OCI-LY3 (cell line): Measurements from ENCODE around the gene FERMT3.
A peak's percentile ranks its signal among the peaks of the same experiment; 100 is the strongest.
"Not testable (repeated sequence)": the region's sequence is repeated elsewhere in the genome, so short reads cannot be mapped to it uniquely, and the experiment has no call there.

Experiments used
- H2AFZ ChIP-seq: fragments of 200-600, 300-600 bp; shearing (Covaris generic); 2 replicates; pipeline ENCODE4 v1.6.0; 2014; ENCODE audit warnings: antibody characterized with exemption, low read depth, low read length
- H3K27ac ChIP-seq: fragments of 200-600, 300-600 bp; sonication (generic); 2 replicates; pipeline ENCODE4 v1.5.1; 2014; ENCODE audit warnings: mild to moderate bottlenecking, low read length, moderate library complexity, mixed read lengths
- H3K27me3 ChIP-seq: fragments of 200-600, 300-600 bp; sonication (generic); 2 replicates; pipeline ENCODE4 v1.6.1; 2014; ENCODE audit warnings: low read depth, low read length, mixed read lengths
- H3K36me3 ChIP-seq: fragments of 200-600, 300-600 bp; sonication (generic); replicated peaks from 2 replicates; pipeline ENCODE3; 2014; ENCODE audit warnings: low read depth, low read length, mixed read lengths
- H3K4me1 ChIP-seq: fragments of 300-600, 200-600 bp; sonication (generic); 2 replicates; pipeline ENCODE4 v1.6.1; 2014; ENCODE audit warnings: low read length, mixed read lengths
- H3K4me2 ChIP-seq: fragments of 200-600, 300-600 bp; sonication (generic); 2 replicates; pipeline ENCODE4 v1.6.1; 2014; ENCODE audit warnings: low read length, mixed read lengths
- H3K4me3 ChIP-seq: fragments of 300-600, 200-600 bp; sonication (generic); 2 replicates; pipeline ENCODE4 v1.5.1; 2014; ENCODE audit warnings: antibody characterized with exemption, mild to moderate bottlenecking, low read length, moderate library complexity
- H3K79me2 ChIP-seq: fragments of 300-600, 200-600 bp; shearing (Covaris generic); 2 replicates; pipeline ENCODE4 v1.6.1; 2014; ENCODE audit warnings: mild to moderate bottlenecking, low read length, mixed read lengths
- H3K9ac ChIP-seq: fragments of 300-600, 200-600 bp; shearing (Covaris generic); 2 replicates; pipeline ENCODE4 v1.6.0; 2014; ENCODE audit warnings: mild to moderate bottlenecking, low read length, moderate library complexity
- H3K9me3 ChIP-seq: fragments of 200-600, 300-600 bp; shearing (Covaris generic); 2 replicates; pipeline ENCODE4 v1.6.1; 2014; ENCODE audit warnings: low read length, mixed read lengths; ENCODE audit not compliant: insufficient read depth
- H4K20me1 ChIP-seq: fragments of 200-600, 300-600 bp; sonication (generic); 2 replicates; pipeline ENCODE4 v1.6.1; 2016; ENCODE audit warnings: low read length, mixed read lengths; ENCODE audit not compliant: insufficient read depth
- CTCF ChIP-seq: fragments of 200-600, 300-600 bp; sonication (generic); IDR thresholded peaks from 2 replicates; pipeline ENCODE4 v1.5.1; 2014; ENCODE audit warnings: antibody characterized with exemption, low read length, low read depth
- EZH2phosphoT487 ChIP-seq: fragments of 200-600 bp; shearing (Covaris generic); IDR thresholded peaks from 2 replicates; pipeline ENCODE4 v1.6.1; 2018; ENCODE audit warnings: antibody characterized with exemption, mixed run types, low read depth

The FERMT3 gene

DNA sequence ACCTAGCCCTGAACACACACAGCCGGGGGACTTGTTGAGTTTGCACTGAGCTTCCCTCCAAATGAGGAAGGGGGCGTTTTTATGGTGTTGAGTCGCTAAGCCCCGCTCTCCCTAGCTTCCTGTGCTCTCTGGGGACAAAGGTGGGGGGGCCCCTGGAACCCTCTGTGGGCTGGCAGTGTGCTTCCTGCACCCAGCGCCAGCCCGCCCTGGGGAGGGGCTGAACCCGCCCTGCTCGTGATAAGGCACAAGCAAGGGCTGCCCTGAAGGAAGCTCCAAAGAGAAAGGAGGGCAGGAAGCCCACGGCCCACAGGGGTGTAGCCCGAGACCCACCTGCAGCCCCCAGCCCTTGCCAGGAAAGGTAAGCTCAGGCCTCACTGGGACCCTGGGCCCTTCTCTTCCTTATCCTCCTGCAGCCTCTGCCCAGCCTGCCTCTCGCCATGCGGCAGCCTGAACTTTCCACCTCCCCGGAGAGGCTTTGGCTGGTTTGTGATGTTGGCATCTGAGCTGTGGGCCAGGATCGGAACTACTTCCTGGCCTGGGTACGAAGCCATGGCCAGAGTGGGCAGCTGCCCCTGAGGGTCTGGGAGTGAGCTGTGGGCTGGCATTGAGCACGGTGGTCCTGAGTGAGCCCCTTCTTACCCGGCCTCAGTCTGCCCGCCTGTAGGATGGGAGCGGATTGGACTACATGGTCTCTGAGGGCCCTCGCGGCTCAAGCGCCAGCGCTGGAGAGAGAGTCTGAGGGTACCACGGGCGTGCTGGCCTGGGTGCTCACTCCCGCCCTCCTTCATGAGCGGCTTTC is at the start of gene FERMT3:
FERMT3 (plus strand) TSS at position 265 of the 799 bp plus-strand sequence. CDS start 644 bp downstream, outside the sequence.
- peaks cover 47% of the 10 kb centered on the region for H3K4me1 ChIP-seq

GRCh38 chr11:64157631-64158394 is 48.7 kb upstream of the FERMT3 start:
- H3K9ac ChIP-seq: no peak overlapping the region

More for the DNA sequence above, at the start of gene FERMT3:
- peak within 1 kb of the TSS; percentile 95 for H3K4me2 ChIP-seq
- TF ChIP-seq EZH2phosphoT487 (no peak), CTCF (no peak; the same call in 1 of the 2 replicates)
- H3K9ac ChIP-seq: peak within 1 kb of the TSS; percentile 94
- peaks cover 31% of the 10 kb centered on the region for H3K79me2 ChIP-seq
- H3K27ac ChIP-seq: peak within 1 kb of the TSS; percentile 88
- no peak within 1 kb of the TSS for H2AFZ ChIP-seq
- H3K27me3 ChIP-seq: no peaks in the 10 kb centered on the region
- H3K9me3 ChIP-seq: no peaks in the 10 kb centered on the region
- no peaks in the 10 kb centered on the region for H4K20me1 ChIP-seq
- H3K36me3 ChIP-seq: peaks cover 52% of the 10 kb centered on the region
- peak within 1 kb of the TSS; percentile 82 for H3K4me3 ChIP-seq

DNA sequence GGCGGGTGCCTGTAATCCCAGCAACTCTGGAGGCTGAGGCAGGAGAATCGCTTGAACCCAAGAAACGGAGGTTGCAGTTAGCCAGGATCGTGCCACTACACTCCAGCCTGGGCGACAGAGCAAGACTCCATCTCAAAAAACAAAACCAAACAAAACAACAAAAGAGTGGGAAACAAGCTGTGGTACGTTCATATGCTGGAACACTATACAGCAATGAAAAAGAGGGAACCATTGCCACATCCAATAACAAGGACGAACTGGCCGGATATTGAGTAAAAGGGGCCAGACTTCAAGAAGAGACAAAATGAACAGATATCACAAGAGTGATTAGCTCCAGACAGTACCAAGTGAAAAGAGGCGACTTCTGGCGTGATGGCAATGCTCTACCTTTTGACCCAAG is 45.5 kb upstream of the FERMT3 start:
- Histone ChIP-seq H3K27ac (no peak overlapping the region), H2AFZ (no peak overlapping the region), H3K9me3 (no peaks in the 10 kb centered on the region), H3K4me3 (no peak overlapping the region), H3K4me1 (peaks cover 8% of the 10 kb centered on the region), H3K27me3 (no peaks in the 10 kb centered on the region), H4K20me1 (peaks cover 3% of the 10 kb centered on the region; the same call in 1 of the 2 replicates), H3K79me2 (peaks cover 6% of the 10 kb centered on the region), H3K4me2 (no peak overlapping the region), H3K9ac (no peak overlapping the region), H3K36me3 (peaks cover 5% of the 10 kb centered on the region)
- TF ChIP-seq EZH2phosphoT487 (no peak), CTCF (no peak)

More at GRCh38 chr11:64157631-64158394, 48.7 kb upstream of the FERMT3 start:
- Histone ChIP-seq H3K27me3 (no peaks in the 10 kb centered on the region), H3K27ac (no peak overlapping the region), H3K4me1 (peaks cover 15% of the 10 kb centered on the region), H4K20me1 (peaks cover 7% of the 10 kb centered on the region), H3K79me2 (no peaks in the 10 kb centered on the region), H3K4me2 (no peak overlapping the region), H3K36me3 (peaks cover 5% of the 10 kb centered on the region), H2AFZ (no peak overlapping the region), H3K4me3 (no peak overlapping the region), H3K9me3 (no peaks in the 10 kb centered on the region)
- TF ChIP-seq CTCF (no peak), EZH2phosphoT487 (no peak)

- not testable (repeated sequence) for H3K79me2 ChIP-seq, H3K4me3 ChIP-seq, H3K9ac ChIP-seq
These were observed 43.8 kb upstream of the FERMT3 start for GRCh38 chr11:64162769-64163168.

More at GRCh38 chr11:64162769-64163168, 43.8 kb upstream of the FERMT3 start:
- H4K20me1 ChIP-seq, H3K4me2 ChIP-seq, H3K4me1 ChIP-seq, H3K27ac ChIP-seq, H3K27me3 ChIP-seq, H3K36me3 ChIP-seq, H3K9me3 ChIP-seq, H2AFZ ChIP-seq: not testable (repeated sequence)
